ENCODE results near the gene F2RL2.

F2RL2 gene

GRCh38 chr5:76583163-76584047 is 39.8 kb downstream of the F2RL2 start:
- no peak for DNase-seq (ENCODE audit: low read depth)

GRCh38 chr5:76582230-76583162 is 40.7 kb downstream of the F2RL2 start:
- DNase-seq (ENCODE audit: low read depth): no peak

- no peak for DNase-seq (ENCODE audit: low read depth)
Measured at GRCh38 chr5:76580981-76581380, 42.2 kb downstream of the F2RL2 start.

DNA sequence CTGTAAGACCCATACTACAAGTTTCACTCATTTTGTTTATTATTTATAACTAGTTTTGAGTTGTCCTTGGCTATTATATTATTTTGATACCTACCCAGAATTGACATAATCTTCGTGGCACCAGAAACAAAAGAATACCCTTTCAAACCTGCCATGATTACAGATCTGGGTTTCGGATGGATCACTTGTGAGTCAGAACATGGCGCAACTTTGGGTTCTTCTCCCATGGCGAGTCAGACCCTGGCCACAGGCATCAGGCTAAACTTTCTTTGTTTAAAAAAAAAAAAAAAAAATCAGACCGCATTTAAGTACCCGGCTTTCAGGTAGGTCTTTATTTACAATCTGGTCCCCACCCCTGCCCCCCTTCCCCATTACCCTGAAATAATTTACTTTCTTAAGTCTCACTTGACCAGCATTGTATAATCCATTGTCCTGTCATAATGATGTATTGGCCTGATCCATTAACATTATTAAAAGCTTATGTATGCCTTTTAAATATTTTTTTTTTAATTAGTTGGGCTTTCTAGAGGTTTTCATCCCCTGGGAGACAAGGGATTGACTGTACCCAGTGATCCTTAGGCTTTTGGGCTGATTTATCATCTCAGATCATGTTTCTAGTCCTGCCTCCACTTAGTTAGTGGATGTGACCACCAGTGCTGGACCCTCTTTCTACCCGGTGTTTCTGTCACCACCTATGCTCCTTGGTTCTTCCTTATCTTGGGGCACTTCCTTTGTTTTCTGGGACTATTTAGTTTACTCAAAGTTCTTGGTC is 43.9 kb downstream of the F2RL2 start:
- no peak for DNase-seq (ENCODE audit: low read depth)

- DNase-seq (ENCODE audit: low read depth): no peak
Measured at GRCh38 chr5:76576996-76577395, 46.2 kb downstream of the F2RL2 start.

GRCh38 chr5:76576450-76576849 is 46.8 kb downstream of the F2RL2 start:
- DNase-seq (ENCODE audit: low read depth): no peak

GRCh38 chr5:76571559-76571958 is 51.6 kb downstream of the F2RL2 start:
- no peak for DNase-seq (ENCODE audit: low read depth)

DNA sequence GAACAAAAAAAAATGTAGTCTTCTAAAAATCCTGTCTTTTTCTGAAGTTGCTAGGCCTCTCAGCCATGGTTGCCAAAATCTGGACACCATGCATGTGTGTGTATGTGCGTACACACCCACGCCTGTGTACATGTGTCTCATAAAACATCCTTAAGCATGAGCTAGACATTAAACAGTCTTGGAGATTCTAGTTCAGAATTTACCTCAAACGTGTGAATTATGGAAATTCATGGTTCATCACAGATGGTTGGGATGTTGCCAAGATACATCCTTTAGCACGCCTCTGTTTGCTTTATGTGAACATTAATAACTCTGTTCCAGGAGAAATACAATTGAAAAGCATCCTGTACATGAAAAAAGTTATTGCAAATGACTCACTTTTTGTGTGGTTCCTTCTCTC is 53.0 kb downstream of the F2RL2 start:
- DNase-seq (ENCODE audit: low read depth): no peak
